MG63 (cell line): Measurements from ENCODE around the gene DENND5B. TPM values are rescaled to one million over a fixed set of nuclear protein-coding genes. Genes with fewer than 3 reads are reported as not detected.
"Not testable (repeated sequence)": the region's sequence is repeated elsewhere in the genome, so short reads cannot be mapped to it uniquely, and the experiment has no call there.

Experiments used
- DNase-seq: peaks from one replicate; pipeline ENCODE4 v3.0.0-alpha.2; 2020
- H3K27me3 ChIP-seq: fragments of 250-450 bp; sonication (Bioruptor Pico); 2 replicates; pipeline ENCODE4 v1.5.1; 2020; ENCODE audit warnings: mild to moderate bottlenecking, moderate library complexity
- H3K36me3 ChIP-seq: fragments of 250-450 bp; sonication (Bioruptor Pico); 2 replicates; pipeline ENCODE4 v1.5.1; 2020; ENCODE audit warnings: mild to moderate bottlenecking, moderate library complexity
- H3K4me3 ChIP-seq: fragments of 250-450 bp; sonication (Bioruptor Pico); 2 replicates; pipeline ENCODE4 v1.5.1; 2020; ENCODE audit warnings: mild to moderate bottlenecking, moderate library complexity
- H3K9me3 ChIP-seq: fragments of 250-450 bp; sonication (Bioruptor Pico); 2 replicates; pipeline ENCODE4 v1.5.1; 2020; ENCODE audit warnings: mild to moderate bottlenecking, moderate library complexity
- total RNA-seq: library from RNA; depleted of rRNA; stranded (reverse); fragments of >200 nt; shearing (Covaris generic); gene quantifications from 2 replicates; pipeline ENCODE4 v1.2.3, GENCODE V29; 2014; ENCODE audit warnings: low replicate concordance

The DENND5B gene
- total RNA-seq, 1 experiment from 2014 or later = 8.7 TPM

- no peak overlapping the region for H3K4me3 ChIP-seq
Measured at GRCh38 chr12:31393004-31393550, 197.9 kb downstream of the DENND5B start.

GRCh38 chr12:31390991-31391390, 199.9 kb downstream of the DENND5B start:
- Histone ChIP-seq H3K36me3 (no peaks in the 10 kb centered on the region), H3K4me3 (no peak overlapping the region), H3K27me3 (no peaks in the 10 kb centered on the region), H3K9me3 (no peaks in the 10 kb centered on the region)
- no peak for DNase-seq

More at GRCh38 chr12:31393004-31393550, 197.9 kb downstream of the DENND5B start:
- Histone ChIP-seq H3K36me3 (no peaks in the 10 kb centered on the region), H3K9me3 (no peaks in the 10 kb centered on the region), H3K27me3 (no peaks in the 10 kb centered on the region)
- DNase-seq = peak; percentile 49

GRCh38 chr12:31388713-31389112, 202.2 kb downstream of the DENND5B start:
- Histone ChIP-seq H3K27me3 (no peaks in the 10 kb centered on the region), H3K4me3 (no peak overlapping the region), H3K9me3 (no peaks in the 10 kb centered on the region), H3K36me3 (no peaks in the 10 kb centered on the region)
- DNase-seq = no peak

DNA sequence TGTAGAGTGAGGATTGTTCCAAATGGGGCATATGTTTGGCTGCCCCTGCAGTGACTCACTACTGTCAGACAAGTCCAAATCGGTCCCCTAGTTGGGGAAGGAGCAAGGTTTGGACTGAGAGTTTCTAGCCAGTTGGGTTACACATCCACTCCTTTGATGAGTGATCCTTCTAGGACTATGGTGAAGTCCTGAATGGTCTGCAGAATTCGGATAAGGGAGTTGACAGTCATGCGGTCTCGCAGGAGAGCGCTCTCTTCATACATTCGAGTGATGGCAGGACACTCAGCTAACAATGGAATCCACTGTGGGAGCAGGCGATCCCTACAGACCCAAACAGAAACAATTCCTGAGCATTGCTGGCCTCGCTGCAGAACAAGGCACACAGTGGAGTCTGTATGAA, 203.5 kb downstream of the DENND5B start:
- peak; percentile 5 for DNase-seq
- no peaks in the 10 kb centered on the region for H3K27me3 ChIP-seq
- H3K4me3 ChIP-seq = no peak overlapping the region
- H3K9me3 ChIP-seq = no peaks in the 10 kb centered on the region
- H3K36me3 ChIP-seq = no peaks in the 10 kb centered on the region

GRCh38 chr12:31387011-31387410, 203.9 kb downstream of the DENND5B start:
- no peaks in the 10 kb centered on the region for H3K36me3 ChIP-seq
- no peak for DNase-seq
- no peaks in the 10 kb centered on the region for H3K9me3 ChIP-seq
- H3K27me3 ChIP-seq = no peaks in the 10 kb centered on the region
- no peak overlapping the region for H3K4me3 ChIP-seq

DNA sequence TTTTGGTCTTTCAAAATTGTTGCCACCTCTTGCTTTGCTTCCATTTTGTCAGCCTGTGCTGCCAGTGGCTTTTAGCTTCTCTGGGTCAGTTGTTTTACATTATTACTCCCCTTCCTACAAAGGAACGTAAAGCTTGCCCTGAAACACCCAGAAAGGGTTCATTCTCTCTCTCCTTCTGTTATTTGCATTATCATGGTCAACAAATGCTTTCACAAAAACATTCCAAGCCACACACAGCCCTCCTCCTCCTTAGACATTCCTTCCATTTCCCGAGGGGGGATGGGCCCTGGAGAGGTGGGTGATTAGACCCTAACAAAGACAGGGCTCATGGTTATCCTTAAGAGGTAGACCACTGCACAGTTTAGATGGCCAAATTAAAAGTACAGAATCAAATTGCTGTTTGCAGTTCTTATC, 204.6 kb downstream of the DENND5B start:
- DNase-seq = no peak

GRCh38 chr12:31377210-31377609, 213.7 kb downstream of the DENND5B start:
- H3K27me3 ChIP-seq, H3K36me3 ChIP-seq, H3K9me3 ChIP-seq, H3K4me3 ChIP-seq, DNase-seq: not testable (repeated sequence)

More for the DNA sequence above, 204.6 kb downstream of the DENND5B start:
- no peaks in the 10 kb centered on the region for H3K36me3 ChIP-seq
- H3K27me3 ChIP-seq = no peaks in the 10 kb centered on the region
- H3K4me3 ChIP-seq = no peak overlapping the region
- H3K9me3 ChIP-seq = no peaks in the 10 kb centered on the region

DNA sequence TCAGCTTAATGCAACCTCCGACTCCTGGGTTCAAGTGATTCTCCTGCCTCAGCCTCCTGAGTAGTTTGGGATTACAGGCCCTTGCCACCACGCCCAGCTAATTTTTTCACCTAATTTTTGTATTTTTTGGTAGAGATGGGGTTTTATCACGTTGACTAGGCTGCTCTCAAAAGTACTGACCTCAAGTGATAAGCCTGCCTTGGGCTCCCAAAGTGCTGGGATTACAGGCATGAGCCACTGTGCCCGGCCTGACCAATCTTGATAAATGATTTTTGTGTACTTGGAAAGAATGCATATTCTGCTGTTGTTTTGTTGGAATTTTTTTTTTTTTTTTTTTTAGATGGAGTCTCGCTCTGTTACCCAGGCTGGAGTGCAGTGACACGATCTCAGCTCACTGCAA, 215.5 kb downstream of the DENND5B start:
- H3K4me3 ChIP-seq, H3K36me3 ChIP-seq, H3K27me3 ChIP-seq, DNase-seq, H3K9me3 ChIP-seq: not testable (repeated sequence)

- Histone ChIP-seq H3K9me3 (no peaks in the 10 kb centered on the region), H3K36me3 (no peaks in the 10 kb centered on the region), H3K27me3 (no peaks in the 10 kb centered on the region), H3K4me3 (no peak overlapping the region)
- DNase-seq = no peak
Measured at GRCh38 chr12:31371256-31371620, 219.7 kb downstream of the DENND5B start.

DNA sequence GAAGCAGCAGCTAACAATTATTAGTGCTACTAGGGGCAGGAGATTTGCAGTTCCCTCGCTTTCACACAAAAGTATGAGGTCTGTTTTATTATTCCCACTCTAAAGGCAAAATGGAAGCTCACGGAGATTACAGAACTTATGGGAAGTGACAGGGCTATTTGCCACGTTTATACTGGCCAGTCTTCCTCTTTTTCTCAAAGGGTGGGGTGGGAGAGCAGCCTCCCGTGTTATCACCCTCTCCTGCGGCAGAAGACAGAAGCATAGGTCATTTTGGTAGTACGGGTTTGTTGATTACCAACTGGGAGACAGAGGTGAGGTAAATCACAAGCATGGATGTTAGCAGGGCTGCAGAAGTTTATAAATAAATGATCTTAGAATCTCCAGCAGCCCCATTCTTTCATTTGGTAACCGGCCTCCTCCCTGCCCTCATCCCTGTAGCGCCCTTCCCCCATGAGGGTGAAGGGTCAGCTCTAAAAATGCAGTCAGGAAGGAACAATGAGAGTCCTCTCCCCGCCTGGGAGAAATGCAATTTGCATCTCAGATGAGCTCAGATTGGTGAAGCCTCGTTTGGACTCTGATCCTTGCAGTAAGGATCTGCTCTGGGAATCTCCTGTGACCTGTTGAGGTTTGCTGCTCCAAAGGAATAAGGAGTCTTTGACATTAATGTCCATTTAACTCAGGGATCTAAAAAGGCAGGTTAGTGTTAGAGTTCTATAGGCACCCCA, 220.2 kb downstream of the DENND5B start:
- DNase-seq = no peak
- no peak overlapping the region for H3K4me3 ChIP-seq
- H3K36me3 ChIP-seq = no peaks in the 10 kb centered on the region
- H3K9me3 ChIP-seq = no peaks in the 10 kb centered on the region
- H3K27me3 ChIP-seq = no peaks in the 10 kb centered on the region

- no peak overlapping the region for H3K4me3 ChIP-seq
- no peaks in the 10 kb centered on the region for H3K36me3 ChIP-seq
- H3K27me3 ChIP-seq = no peaks in the 10 kb centered on the region
- H3K9me3 ChIP-seq = no peaks in the 10 kb centered on the region
- DNase-seq = no peak
Measured at GRCh38 chr12:31369712-31370521, 221.0 kb downstream of the DENND5B start.

DNA sequence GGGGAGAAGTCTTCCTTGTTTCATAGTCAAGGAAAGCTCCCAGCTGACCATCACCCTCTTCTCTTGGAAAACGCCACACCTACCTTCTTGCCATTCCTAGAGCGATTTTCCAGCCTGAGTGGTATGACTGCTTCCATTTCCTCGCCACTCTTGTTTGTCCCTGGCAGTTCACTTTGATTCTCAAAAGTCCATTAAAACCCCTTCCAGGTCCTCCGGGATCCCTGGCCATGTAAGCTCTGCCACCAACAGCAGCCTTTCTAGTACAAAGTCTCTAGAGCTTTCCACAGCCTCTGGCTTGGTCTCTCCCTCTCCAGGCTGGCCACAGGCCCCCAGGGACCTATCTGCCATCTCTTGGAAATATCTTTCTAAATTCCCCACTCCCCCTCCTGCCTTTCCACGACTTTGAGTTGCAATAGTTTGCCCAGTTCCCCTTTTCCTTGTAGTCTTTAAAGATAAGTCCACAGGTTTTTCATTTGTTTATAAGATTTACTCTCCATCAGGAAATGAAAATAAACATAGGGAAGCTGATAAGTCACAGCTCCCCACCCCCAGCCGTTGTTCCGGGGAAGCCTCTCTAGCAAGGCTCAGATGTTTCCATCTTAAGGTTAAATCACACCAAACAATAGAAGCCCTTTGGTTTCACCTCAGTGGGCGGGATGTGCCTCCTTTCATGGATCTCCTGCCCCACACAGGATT, 222.1 kb downstream of the DENND5B start:
- H3K4me3 ChIP-seq = no peak overlapping the region
- H3K36me3 ChIP-seq = no peaks in the 10 kb centered on the region
- H3K27me3 ChIP-seq = no peaks in the 10 kb centered on the region
- H3K9me3 ChIP-seq = no peaks in the 10 kb centered on the region
- DNase-seq = no peak

GRCh38 chr12:31366104-31366621, 224.8 kb downstream of the DENND5B start:
- H3K9me3 ChIP-seq = no peaks in the 10 kb centered on the region
- no peaks in the 10 kb centered on the region for H3K27me3 ChIP-seq
- H3K36me3 ChIP-seq = no peaks in the 10 kb centered on the region
- no peak overlapping the region for H3K4me3 ChIP-seq
- no peak for DNase-seq

DNA sequence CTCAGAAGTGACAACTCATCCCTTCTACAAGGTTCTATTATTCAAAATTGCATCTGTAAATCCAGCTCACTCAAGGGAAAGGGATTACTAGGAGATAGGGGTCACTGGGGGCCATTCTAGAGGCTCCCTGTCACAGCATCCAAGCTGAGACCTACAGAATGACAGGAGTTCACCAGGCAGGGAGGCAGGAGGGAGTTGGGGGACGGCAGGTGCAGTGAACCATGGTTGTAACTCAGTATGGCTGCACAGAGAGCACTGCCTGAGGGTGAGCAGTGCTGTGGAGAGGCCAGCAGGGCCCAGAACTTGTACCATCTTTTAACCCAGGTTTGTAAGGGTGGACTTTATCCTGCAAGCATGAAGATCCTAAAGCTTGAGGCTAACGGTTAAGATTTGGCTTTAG, 227.1 kb downstream of the DENND5B start:
- H3K4me3 ChIP-seq = no peak overlapping the region
- no peaks in the 10 kb centered on the region for H3K36me3 ChIP-seq
- no peak for DNase-seq
- H3K27me3 ChIP-seq = no peaks in the 10 kb centered on the region
- H3K9me3 ChIP-seq = no peaks in the 10 kb centered on the region

DNA sequence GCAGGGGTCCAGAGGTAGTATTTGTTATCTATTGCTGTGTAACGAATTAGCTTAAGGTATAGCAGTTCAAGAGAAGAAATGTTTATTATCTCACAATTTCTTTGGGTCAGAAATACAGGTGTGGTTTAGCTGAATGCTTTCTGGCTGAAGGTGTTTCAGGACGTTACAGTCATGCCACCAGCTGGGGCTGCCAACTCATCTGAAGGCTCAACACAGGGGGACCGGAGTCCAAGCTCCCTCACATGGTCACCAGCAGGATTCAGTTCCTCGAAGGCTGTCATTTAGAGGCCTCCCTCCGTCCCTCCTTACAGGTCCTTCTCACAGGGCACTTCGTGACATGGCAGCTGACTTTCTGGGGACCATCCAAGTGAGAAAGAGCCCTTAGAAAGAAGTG, 227.5 kb downstream of the DENND5B start:
- Histone ChIP-seq H3K4me3 (no peak overlapping the region), H3K9me3 (no peaks in the 10 kb centered on the region), H3K27me3 (no peaks in the 10 kb centered on the region), H3K36me3 (no peaks in the 10 kb centered on the region)
- DNase-seq = no peak

- H3K4me3 ChIP-seq = no peak overlapping the region
- H3K9me3 ChIP-seq = no peaks in the 10 kb centered on the region
- H3K36me3 ChIP-seq = no peaks in the 10 kb centered on the region
- DNase-seq = no peak
- H3K27me3 ChIP-seq = no peaks in the 10 kb centered on the region
Measured at GRCh38 chr12:31362759-31363415, 228.0 kb downstream of the DENND5B start.
